HG02642 (cell line): ENCODE results near the gene PRPH.
A peak's percentile ranks its signal among the peaks of the same experiment; 100 is the strongest.

Experiments
- ATAC-seq: cut with Tn5 transposase; IDR thresholded peaks from one replicate; pipeline ENCODE4 v1.9.1; 2021; ENCODE audit warnings: mild to moderate bottlenecking; ENCODE audit not compliant: unreplicated experiment, poor library complexity

PRPH gene

DNA sequence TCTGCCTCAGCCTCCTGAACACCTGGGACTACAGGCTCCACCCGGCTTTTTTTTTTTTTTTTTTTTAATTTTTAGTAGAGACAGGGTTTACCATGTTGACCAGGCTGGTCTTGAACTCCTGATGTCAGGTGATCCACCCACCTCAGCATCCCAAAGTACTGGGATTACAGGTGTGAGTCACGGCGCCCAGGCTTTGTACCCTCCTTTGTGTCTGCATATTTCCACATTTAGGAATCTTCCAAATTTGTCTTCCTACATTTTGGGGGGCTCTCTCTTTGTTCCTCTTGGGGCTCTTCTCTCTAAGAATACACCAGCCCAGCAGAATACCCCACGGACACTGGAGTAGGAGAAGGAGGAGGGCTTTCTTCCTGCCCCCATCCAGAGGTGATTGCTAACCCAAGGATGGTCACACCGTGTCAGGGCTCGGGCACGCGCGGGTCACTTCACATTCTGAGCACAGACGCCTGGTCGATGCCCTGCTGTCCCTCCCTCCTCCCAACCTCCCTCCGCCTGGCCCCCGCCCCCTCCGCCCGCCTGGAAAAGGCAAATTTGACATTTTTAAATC lies 49.6 kb downstream of the PRPH start:
- no peak for ATAC-seq

DNA sequence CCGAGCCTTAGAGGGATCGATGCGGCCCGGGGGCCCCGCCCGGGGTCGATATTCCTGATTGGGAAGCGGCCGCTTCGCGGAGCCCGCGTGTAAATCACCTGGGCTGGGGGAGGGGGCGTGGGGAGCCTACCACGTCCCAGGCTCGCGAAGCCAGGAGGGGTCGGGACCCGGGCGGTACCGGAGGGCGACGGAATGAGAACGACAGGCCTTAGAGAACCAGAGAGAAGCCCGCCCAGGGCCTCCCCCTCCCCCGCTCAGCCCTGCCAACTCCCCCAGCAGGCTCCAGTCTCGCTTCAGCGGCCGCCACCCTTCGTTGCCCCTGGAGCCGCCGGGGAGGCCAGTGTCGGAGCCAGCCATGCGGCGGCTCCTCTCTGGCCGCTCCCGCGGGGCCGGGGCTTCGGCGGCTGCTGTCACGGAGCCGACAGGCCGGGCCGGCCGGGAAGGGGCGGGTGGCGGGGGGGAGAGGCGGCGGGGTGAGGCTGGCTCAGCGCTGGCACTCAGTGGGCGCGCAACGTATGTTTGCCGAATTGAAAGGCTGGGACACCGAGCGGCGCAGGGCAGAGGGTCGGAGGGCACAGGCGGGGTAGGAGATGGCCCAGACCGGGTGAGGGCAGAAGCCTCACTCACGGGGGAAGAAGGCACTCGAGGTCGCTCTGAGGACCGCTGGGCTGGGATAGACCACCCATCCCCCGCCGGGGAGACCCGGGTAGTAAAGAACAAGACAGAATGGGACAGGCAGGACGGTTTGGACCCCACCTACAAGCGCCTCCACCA lies 50.3 kb downstream of the PRPH start:
- no peak for ATAC-seq

- ATAC-seq = no peak
Measured at GRCh38 chr12:49345825-49346658, 51.1 kb downstream of the PRPH start.

DNA sequence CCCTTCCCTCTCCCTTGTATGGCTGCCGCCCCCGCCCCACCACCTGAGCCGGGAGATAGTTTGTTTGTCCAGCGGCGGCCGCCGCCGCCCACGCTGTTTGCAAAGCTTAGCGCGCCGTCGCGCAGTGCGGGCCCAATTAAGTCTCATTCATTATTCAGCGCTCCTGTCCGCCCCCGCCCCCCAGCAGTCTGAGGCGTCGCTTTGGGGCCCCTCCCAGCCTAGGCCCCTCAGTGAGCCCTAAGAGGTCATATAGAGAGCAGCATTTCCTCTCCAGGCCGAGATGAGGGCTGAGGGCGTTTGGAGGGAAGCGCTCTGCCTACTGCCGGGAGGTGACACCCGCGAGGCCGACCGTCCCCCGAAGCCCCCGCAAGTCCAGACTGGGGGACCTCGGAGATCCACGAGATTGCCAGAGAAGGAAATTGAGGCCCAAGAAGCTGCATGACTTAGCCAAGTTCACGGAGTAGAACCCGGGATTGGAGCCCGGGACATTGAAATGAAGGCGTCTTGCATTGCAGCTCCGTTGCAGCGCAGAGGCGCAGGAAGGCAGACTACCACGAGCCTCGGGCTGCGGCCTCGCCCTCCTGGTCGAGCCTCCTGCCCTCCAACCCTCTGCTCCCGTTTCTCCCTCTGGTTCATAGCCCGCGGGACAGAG lies 51.8 kb downstream of the PRPH start, which contains the start of gene DNAJC22:
Gene DNAJC22 (plus strand): TSS at position 230 of the 652 bp plus-strand sequence. CDS start 1,985 bp downstream, outside the sequence.
- no peak for ATAC-seq

- ATAC-seq = peak; percentile 57
Measured at GRCh38 chr12:49347311-49348193, 52.6 kb downstream of the PRPH start.
